ENCODE measurements around the gene GALNT9. TPM values are rescaled to one million over a fixed set of nuclear protein-coding genes. Genes with fewer than 3 reads are reported as not detected.

The GALNT9 gene
- total RNA-seq, 1 donor from 2014 or later, result not detected

DNA sequence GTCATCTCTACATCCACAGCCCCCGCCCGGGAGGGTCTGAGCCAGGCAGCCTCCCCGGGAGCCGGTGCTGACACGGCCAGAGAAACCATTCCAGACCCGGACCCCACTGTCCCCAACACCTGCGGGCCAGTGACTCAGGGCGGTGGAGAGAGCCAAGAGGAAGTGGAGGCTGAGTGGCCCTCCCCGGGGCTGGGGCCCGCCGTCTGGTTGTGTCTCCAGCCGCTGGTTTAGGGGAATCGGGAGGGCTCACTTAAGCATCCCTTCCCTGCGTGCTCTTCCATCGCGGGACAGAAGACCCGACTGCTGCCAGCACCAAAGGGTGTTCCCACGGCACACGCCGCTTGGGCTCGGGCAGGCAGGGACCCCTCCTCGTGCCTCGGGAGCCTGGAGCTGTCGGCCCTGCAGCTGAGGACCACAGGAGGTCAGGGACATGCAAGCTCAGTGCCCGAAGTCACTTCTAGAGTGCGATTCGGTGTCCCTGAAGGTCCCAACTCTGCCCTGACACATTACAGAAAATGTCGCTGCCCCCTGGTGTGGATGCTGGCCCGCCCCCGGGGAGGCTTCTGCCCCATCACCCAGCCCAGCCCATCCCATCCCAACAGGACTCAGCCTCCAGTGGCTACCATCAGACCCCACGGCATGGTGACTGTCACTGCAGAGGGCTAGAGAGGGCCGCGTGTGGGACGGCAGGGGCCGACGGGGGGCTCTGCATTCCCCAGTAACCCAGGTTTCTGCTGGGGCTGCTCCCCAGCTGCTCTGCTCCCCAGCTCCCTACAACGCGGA is 50.8 kb downstream of the GALNT9 start:
- Mint-ChIP-seq H3K36me3 (no peaks in the 10 kb centered on the region), H3K27ac (peak overlapping the region; percentile 94), H3K9me3 (no peaks in the 10 kb centered on the region), H3K4me3 (no peak overlapping the region), H3K4me1 (peaks cover 32% of the 10 kb centered on the region), H3K27me3 (ENCODE audit: insufficient read depth, low read depth) (peaks cover 14% of the 10 kb centered on the region)
- H3K4me1 ChIP-seq, result peaks cover 18% of the 10 kb centered on the region
- no peak overlapping the region for H3K9ac ChIP-seq
- H3F3A ChIP-seq (ENCODE audit: low read depth), result no peaks in the 10 kb centered on the region
- DNase-seq (ENCODE audit: low spot score), result no peak
- H2AFZ ChIP-seq (replicated peaks), result no peak overlapping the region
- H3K79me2 ChIP-seq (ENCODE audit: low read depth), result no peaks in the 10 kb centered on the region
- no peaks in the 10 kb centered on the region for H4K20me1 ChIP-seq (ENCODE audit: low read depth)
- H3K4me2 ChIP-seq, result no peak overlapping the region
- TF ChIP-seq EZH2 (IDR thresholded peaks at IDR 0.05) (no peak), EZH2phosphoT487 (IDR thresholded peaks at IDR 0.05) (no peak)
- TF ChIP-seq, protein P1, sequence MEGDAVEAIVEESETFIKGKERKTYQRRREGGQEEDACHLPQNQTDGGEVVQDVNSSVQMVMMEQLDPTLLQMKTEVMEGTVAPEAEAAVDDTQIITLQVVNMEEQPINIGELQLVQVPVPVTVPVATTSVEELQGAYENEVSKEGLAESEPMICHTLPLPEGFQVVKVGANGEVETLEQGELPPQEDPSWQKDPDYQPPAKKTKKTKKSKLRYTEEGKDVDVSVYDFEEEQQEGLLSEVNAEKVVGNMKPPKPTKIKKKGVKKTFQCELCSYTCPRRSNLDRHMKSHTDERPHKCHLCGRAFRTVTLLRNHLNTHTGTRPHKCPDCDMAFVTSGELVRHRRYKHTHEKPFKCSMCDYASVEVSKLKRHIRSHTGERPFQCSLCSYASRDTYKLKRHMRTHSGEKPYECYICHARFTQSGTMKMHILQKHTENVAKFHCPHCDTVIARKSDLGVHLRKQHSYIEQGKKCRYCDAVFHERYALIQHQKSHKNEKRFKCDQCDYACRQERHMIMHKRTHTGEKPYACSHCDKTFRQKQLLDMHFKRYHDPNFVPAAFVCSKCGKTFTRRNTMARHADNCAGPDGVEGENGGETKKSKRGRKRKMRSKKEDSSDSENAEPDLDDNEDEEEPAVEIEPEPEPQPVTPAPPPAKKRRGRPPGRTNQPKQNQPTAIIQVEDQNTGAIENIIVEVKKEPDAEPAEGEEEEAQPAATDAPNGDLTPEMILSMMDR (IDR thresholded peaks at IDR 0.05), result no peak
- H3K27me3 ChIP-seq, result peaks cover 8% of the 10 kb centered on the region
- H3K4me3 ChIP-seq, result no peak overlapping the region
- no peak overlapping the region for H3K27ac ChIP-seq
- no peaks in the 10 kb centered on the region for H3K9me3 ChIP-seq (ENCODE audit: low read depth)
- H3K36me3 ChIP-seq, result no peaks in the 10 kb centered on the region

DNA sequence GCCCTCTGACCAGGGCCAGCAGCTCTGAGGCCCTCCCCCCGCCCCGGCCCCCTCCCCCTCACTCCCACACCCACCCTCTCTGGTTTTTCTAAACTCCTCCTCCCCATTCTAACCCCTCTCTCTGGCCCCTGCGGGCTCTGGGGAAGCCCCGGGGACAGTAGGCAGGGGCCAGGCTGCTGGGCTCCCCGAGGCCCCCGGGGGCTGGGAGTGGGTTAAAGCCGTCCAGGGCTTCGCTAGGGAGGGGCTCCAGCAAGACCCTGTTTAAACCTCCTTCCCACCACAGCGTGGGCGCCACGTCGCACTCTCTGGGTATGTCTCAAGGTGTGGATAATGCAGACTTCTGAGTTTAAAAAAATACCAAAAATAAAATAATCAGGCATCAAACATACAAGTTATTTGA is 51.4 kb downstream of the GALNT9 start:
- no peak overlapping the region for H3K27ac ChIP-seq
- Mint-ChIP-seq H3K27me3 (ENCODE audit: insufficient read depth, low read depth) (peaks cover 19% of the 10 kb centered on the region), H3K9me3 (no peaks in the 10 kb centered on the region), H3K4me1 (peaks cover 32% of the 10 kb centered on the region), H3K4me3 (no peak overlapping the region), H3K27ac (peak overlapping the region; percentile 94), H3K36me3 (no peaks in the 10 kb centered on the region)
- H3K4me1 ChIP-seq, result peaks cover 18% of the 10 kb centered on the region
- no peaks in the 10 kb centered on the region for H4K20me1 ChIP-seq (ENCODE audit: low read depth)
- TF ChIP-seq, protein P1 (IDR thresholded peaks at IDR 0.05), result no peak
- TF ChIP-seq EZH2phosphoT487 (IDR thresholded peaks at IDR 0.05) (no peak), EZH2 (IDR thresholded peaks at IDR 0.05) (no peak)
- H3K79me2 ChIP-seq (ENCODE audit: low read depth), result no peaks in the 10 kb centered on the region
- no peak overlapping the region for H3K4me2 ChIP-seq
- H3K9ac ChIP-seq, result no peak overlapping the region
- no peak overlapping the region for H2AFZ ChIP-seq (replicated peaks)
- no peaks in the 10 kb centered on the region for H3K36me3 ChIP-seq
- peaks cover 2% of the 10 kb centered on the region for H3K27me3 ChIP-seq
- DNase-seq (ENCODE audit: low spot score), result no peak
- no peaks in the 10 kb centered on the region for H3F3A ChIP-seq (ENCODE audit: low read depth)
- no peaks in the 10 kb centered on the region for H3K9me3 ChIP-seq (ENCODE audit: low read depth)
- no peak overlapping the region for H3K4me3 ChIP-seq

DNA sequence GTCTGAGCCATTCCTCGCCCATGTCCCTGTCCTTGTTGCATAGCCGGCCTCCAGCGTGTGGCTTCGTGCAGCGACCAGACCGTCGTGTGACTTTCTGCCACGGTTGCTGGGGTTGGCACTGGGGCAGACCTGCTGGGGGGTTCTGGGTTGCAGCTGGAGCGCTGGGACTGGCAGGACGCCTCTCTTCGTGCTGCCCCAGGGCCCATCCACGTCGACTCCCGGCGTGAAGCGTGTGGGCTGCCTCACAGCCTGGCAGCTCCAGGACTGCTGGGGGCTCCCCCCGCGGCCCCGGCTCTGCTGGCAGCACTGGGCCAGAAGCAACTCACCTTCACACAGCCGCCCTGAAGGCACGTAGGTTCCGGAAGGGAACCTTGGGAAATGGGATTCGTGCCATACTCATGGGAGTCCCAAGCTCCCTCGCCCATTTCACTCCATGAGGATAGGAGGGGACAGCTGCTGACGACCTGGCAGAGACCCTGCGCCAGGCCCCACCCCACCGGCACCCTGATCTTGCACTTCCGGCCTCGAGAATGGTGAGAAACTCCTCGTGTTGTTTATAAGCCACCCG is 51.9 kb downstream of the GALNT9 start:
- Histone ChIP-seq H2AFZ (replicated peaks) (no peak overlapping the region), H3K9me3 (ENCODE audit: low read depth) (no peaks in the 10 kb centered on the region), H3K27me3 (no peaks in the 10 kb centered on the region), H4K20me1 (ENCODE audit: low read depth) (no peaks in the 10 kb centered on the region), H3K4me1 (peaks cover 18% of the 10 kb centered on the region), H3K4me2 (no peak overlapping the region), H3F3A (ENCODE audit: low read depth) (no peaks in the 10 kb centered on the region), H3K79me2 (ENCODE audit: low read depth) (no peaks in the 10 kb centered on the region), H3K27ac (no peak overlapping the region), H3K9ac (no peak overlapping the region), H3K36me3 (no peaks in the 10 kb centered on the region), H3K4me3 (no peak overlapping the region)
- H3K9me3 Mint-ChIP-seq, result no peaks in the 10 kb centered on the region
- DNase-seq (ENCODE audit: low spot score), result no peak
- no peak for TF ChIP-seq EZH2phosphoT487 (IDR thresholded peaks at IDR 0.05)
- TF ChIP-seq, protein P1 (IDR thresholded peaks at IDR 0.05), result no peak
- no peak for TF ChIP-seq EZH2 (IDR thresholded peaks at IDR 0.05)
- H3K36me3 Mint-ChIP-seq, result no peaks in the 10 kb centered on the region
- H3K4me3 Mint-ChIP-seq, result no peak overlapping the region
- H3K27ac Mint-ChIP-seq, result no peak overlapping the region
- peaks cover 19% of the 10 kb centered on the region for H3K27me3 Mint-ChIP-seq (ENCODE audit: insufficient read depth, low read depth)
- peaks cover 32% of the 10 kb centered on the region for H3K4me1 Mint-ChIP-seq
